OCI-LY3 (cell line): ENCODE measurements around the gene FAM241B.

ENCODE experiments used
- H2AFZ ChIP-seq: fragments of 200-600, 300-600 bp; shearing (Covaris generic); 2 replicates; pipeline ENCODE4 v1.6.0; 2014; ENCODE audit warnings: antibody characterized with exemption, low read depth, low read length
- H3K27ac ChIP-seq: fragments of 200-600, 300-600 bp; sonication (generic); 2 replicates; pipeline ENCODE4 v1.5.1; 2014; ENCODE audit warnings: mild to moderate bottlenecking, low read length, moderate library complexity, mixed read lengths
- H3K27me3 ChIP-seq: fragments of 200-600, 300-600 bp; sonication (generic); 2 replicates; pipeline ENCODE4 v1.6.1; 2014; ENCODE audit warnings: low read depth, low read length, mixed read lengths
- H3K36me3 ChIP-seq: fragments of 200-600, 300-600 bp; sonication (generic); replicated peaks from 2 replicates; pipeline ENCODE3; 2014; ENCODE audit warnings: low read depth, low read length, mixed read lengths
- H3K4me1 ChIP-seq: fragments of 300-600, 200-600 bp; sonication (generic); 2 replicates; pipeline ENCODE4 v1.6.1; 2014; ENCODE audit warnings: low read length, mixed read lengths
- H3K4me2 ChIP-seq: fragments of 200-600, 300-600 bp; sonication (generic); 2 replicates; pipeline ENCODE4 v1.6.1; 2014; ENCODE audit warnings: low read length, mixed read lengths
- H3K4me3 ChIP-seq: fragments of 300-600, 200-600 bp; sonication (generic); 2 replicates; pipeline ENCODE4 v1.5.1; 2014; ENCODE audit warnings: antibody characterized with exemption, mild to moderate bottlenecking, low read length, moderate library complexity
- H3K79me2 ChIP-seq: fragments of 300-600, 200-600 bp; shearing (Covaris generic); 2 replicates; pipeline ENCODE4 v1.6.1; 2014; ENCODE audit warnings: mild to moderate bottlenecking, low read length, mixed read lengths
- H3K9ac ChIP-seq: fragments of 300-600, 200-600 bp; shearing (Covaris generic); 2 replicates; pipeline ENCODE4 v1.6.0; 2014; ENCODE audit warnings: mild to moderate bottlenecking, low read length, moderate library complexity
- H3K9me3 ChIP-seq: fragments of 200-600, 300-600 bp; shearing (Covaris generic); 2 replicates; pipeline ENCODE4 v1.6.1; 2014; ENCODE audit warnings: low read length, mixed read lengths; ENCODE audit not compliant: insufficient read depth
- H4K20me1 ChIP-seq: fragments of 200-600, 300-600 bp; sonication (generic); 2 replicates; pipeline ENCODE4 v1.6.1; 2016; ENCODE audit warnings: low read length, mixed read lengths; ENCODE audit not compliant: insufficient read depth
- EZH2phosphoT487 ChIP-seq: fragments of 200-600 bp; shearing (Covaris generic); IDR thresholded peaks from 2 replicates; pipeline ENCODE4 v1.6.1; 2018; ENCODE audit warnings: antibody characterized with exemption, mixed run types, low read depth
- TF ChIP-seq, protein P1 (sequence below): fragments of 200-600, 300-600 bp; sonication (generic); IDR thresholded peaks from 2 replicates; pipeline ENCODE4 v1.5.1; 2014; ENCODE audit warnings: antibody characterized with exemption, low read length, low read depth

The FAM241B gene

DNA sequence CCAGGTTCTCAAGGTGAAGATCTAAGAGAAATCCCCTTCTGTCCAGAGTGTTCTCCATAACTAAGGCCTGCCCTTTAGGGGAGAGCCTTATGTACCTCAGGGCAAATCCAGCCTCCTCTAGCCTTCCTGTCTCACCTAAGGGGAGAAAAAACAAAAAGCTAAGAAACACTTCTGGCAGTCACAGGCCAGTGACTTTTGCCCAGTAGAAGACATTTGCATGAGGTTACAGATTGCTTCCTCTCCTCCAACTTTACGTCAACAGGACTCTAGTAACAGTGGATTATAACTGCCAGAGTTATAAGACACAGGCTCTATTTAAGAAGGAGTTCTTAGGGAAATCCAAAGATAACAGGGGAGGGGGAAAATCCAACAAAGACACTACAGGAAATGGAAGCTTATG, 15.9 kb upstream of the FAM241B start:
- Histone ChIP-seq H3K4me1 (peaks cover 6% of the 10 kb centered on the region; the same call in 1 of the 2 replicates), H3K27me3 (no peaks in the 10 kb centered on the region), H3K9me3 (no peaks in the 10 kb centered on the region), H3K36me3 (no peaks in the 10 kb centered on the region), H4K20me1 (no peaks in the 10 kb centered on the region), H3K4me2 (no peak overlapping the region), H3K4me3 (no peak overlapping the region), H2AFZ (no peak overlapping the region), H3K9ac (no peak overlapping the region), H3K79me2 (no peaks in the 10 kb centered on the region), H3K27ac (no peak overlapping the region)
- TF ChIP-seq, protein P1, sequence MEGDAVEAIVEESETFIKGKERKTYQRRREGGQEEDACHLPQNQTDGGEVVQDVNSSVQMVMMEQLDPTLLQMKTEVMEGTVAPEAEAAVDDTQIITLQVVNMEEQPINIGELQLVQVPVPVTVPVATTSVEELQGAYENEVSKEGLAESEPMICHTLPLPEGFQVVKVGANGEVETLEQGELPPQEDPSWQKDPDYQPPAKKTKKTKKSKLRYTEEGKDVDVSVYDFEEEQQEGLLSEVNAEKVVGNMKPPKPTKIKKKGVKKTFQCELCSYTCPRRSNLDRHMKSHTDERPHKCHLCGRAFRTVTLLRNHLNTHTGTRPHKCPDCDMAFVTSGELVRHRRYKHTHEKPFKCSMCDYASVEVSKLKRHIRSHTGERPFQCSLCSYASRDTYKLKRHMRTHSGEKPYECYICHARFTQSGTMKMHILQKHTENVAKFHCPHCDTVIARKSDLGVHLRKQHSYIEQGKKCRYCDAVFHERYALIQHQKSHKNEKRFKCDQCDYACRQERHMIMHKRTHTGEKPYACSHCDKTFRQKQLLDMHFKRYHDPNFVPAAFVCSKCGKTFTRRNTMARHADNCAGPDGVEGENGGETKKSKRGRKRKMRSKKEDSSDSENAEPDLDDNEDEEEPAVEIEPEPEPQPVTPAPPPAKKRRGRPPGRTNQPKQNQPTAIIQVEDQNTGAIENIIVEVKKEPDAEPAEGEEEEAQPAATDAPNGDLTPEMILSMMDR: no peak
- TF ChIP-seq EZH2phosphoT487: no peak

DNA sequence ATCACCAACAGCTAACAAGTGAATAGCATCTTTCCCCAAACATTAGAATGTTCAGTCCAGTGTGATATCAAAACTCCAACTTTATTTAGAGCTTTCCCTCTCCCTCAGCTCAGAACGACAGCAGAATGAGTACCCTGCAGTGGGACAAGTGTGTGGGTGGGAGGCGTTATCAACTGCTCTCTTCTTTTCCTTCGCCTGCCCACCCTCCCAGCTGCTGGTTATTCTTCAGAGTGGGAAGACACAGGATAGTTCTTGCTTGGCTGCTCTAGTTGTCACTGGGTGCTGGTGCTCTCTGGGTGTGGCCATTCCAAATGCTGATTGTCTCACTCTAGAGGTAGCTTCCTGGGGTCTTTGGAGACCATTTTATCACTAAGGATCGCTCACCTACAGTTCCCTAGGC, 13.7 kb upstream of the FAM241B start:
- no peaks in the 10 kb centered on the region for H3K27me3 ChIP-seq
- H3K4me1 ChIP-seq: peaks cover 6% of the 10 kb centered on the region; the same call in 1 of the 2 replicates
- H3K27ac ChIP-seq: no peak overlapping the region
- H3K4me2 ChIP-seq: no peak overlapping the region
- H3K36me3 ChIP-seq: no peaks in the 10 kb centered on the region
- TF ChIP-seq, protein P1: no peak
- TF ChIP-seq EZH2phosphoT487: no peak
- no peak overlapping the region for H3K9ac ChIP-seq
- no peak overlapping the region for H2AFZ ChIP-seq
- H3K79me2 ChIP-seq: no peaks in the 10 kb centered on the region
- no peaks in the 10 kb centered on the region for H3K9me3 ChIP-seq
- H3K4me3 ChIP-seq: no peak overlapping the region
- no peaks in the 10 kb centered on the region for H4K20me1 ChIP-seq

DNA sequence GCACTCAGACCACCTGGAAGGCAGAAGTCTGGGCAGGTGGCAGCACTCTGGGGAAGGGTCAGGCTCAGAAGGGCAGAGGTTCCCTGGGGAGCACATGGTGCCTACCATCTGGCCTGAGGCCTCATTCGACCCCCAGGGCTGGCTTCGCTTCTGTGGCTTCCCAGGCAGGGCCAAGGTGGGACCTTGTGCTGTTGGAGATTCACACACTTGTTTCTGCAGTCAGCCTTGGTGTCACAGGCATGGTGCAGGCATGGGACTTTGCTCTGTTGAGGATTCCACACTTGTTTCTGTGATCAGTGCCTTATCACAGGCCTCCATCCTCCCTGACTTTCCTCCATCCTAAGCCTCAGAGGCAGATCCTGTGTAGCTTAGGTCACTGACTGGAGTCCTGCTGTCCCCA, 11.3 kb upstream of the FAM241B start:
- no peaks in the 10 kb centered on the region for H3K79me2 ChIP-seq
- 0 out of 2 replicates have a peak, but pooled peaks cover 3% of the 10 kb centered on the region for H3K27me3 ChIP-seq
- no peak overlapping the region for H2AFZ ChIP-seq
- no peaks in the 10 kb centered on the region for H3K9me3 ChIP-seq
- no peak overlapping the region for H3K4me2 ChIP-seq
- peaks cover 6% of the 10 kb centered on the region; the same call in 1 of the 2 replicates for H3K4me1 ChIP-seq
- no peak overlapping the region for H3K27ac ChIP-seq
- no peak overlapping the region for H3K4me3 ChIP-seq
- H4K20me1 ChIP-seq: no peaks in the 10 kb centered on the region
- no peak overlapping the region for H3K9ac ChIP-seq
- no peaks in the 10 kb centered on the region for H3K36me3 ChIP-seq
- TF ChIP-seq, protein P1: no peak
- TF ChIP-seq EZH2phosphoT487: no peak

DNA sequence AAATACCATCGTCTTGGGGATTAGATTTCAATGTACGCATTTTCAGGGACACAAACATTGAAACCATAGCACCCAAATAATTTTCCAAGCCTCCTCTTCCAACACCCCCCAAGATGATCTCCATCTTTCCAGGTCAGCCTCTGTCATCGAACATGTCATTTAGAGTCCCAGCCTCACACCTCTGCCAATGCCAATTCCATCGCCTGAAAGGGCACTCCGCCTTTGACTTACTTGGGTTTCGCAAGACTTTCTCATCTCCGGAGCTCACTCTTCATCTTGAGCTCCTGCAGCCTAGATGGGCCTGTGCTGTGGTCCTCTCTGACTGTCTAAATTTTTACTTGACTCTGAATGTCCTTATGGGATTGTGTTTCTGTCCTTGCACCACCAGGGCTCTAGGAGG, 10.4 kb upstream of the FAM241B start:
- Histone ChIP-seq H3K36me3 (no peaks in the 10 kb centered on the region), H4K20me1 (no peaks in the 10 kb centered on the region), H3K4me2 (no peak overlapping the region), H3K9me3 (no peaks in the 10 kb centered on the region), H3K4me1 (no peaks in the 10 kb centered on the region), H3K9ac (no peak overlapping the region), H3K27ac (no peak overlapping the region), H3K79me2 (no peaks in the 10 kb centered on the region), H2AFZ (no peak overlapping the region), H3K4me3 (no peak overlapping the region), H3K27me3 (0 out of 2 replicates have a peak, but pooled peaks cover 3% of the 10 kb centered on the region)
- TF ChIP-seq, protein P1: no peak
- TF ChIP-seq EZH2phosphoT487: no peak
